ENCODE measurements around the gene MGAT1.
"Not testable (repeated sequence)": the region's sequence is repeated elsewhere in the genome, so short reads cannot be mapped to it uniquely, and the experiment has no call there.

Gene MGAT1

GRCh38 chr5:180784497-180785097, 18.0 kb downstream of the MGAT1 start:
- H4K20me1 ChIP-seq (ENCODE audit: insufficient read depth, low read length) = peaks cover 15% of the 10 kb centered on the region
- no peak overlapping the region for H3K27ac ChIP-seq (ENCODE audit: low read length)
- peaks cover 13% of the 10 kb centered on the region for H3K36me3 ChIP-seq (ENCODE audit: insufficient read depth, low read length)
- peak; percentile 64 for DNase-seq
- H3K27me3 ChIP-seq (ENCODE audit: insufficient read depth, low read length, poor library complexity) = no peaks in the 10 kb centered on the region
- peak; percentile 72 for ATAC-seq (ENCODE audit: insufficient read depth, low read depth)
- no peak overlapping the region for H3K4me3 ChIP-seq (ENCODE audit: low read depth in 1 of 2, low read length in 2 of 2)
- no peak overlapping the region for H2AFZ ChIP-seq (ENCODE audit: low read depth, low read length)
- no peaks in the 10 kb centered on the region for H3K79me2 ChIP-seq (ENCODE audit: insufficient read depth, low read length)
- H3K9me3 ChIP-seq (ENCODE audit: insufficient read depth, low read length, severe bottlenecking) = no peaks in the 10 kb centered on the region
- H3K9ac ChIP-seq (ENCODE audit: low read depth, low read length) = no peak overlapping the region
- no peak overlapping the region for H3K4me2 ChIP-seq (ENCODE audit: insufficient read depth, low read length)
- TF ChIP-seq CTCF (IDR thresholded peaks at IDR 0.05; ENCODE audit: borderline replicate concordance, extremely low read depth, low read length, poor library complexity, severe bottlenecking) (peak; percentile 70), EZH2 (IDR thresholded peaks at IDR 0.05; ENCODE audit: borderline replicate concordance, low read depth, low read length, severe bottlenecking) (no peak)
- no peaks in the 10 kb centered on the region for H3K4me1 ChIP-seq (ENCODE audit: insufficient read depth, low read length)

- no peaks in the 10 kb centered on the region for H3K9me3 ChIP-seq (ENCODE audit: insufficient read depth, low read length, severe bottlenecking)
- H3K79me2 ChIP-seq (ENCODE audit: insufficient read depth, low read length) = no peaks in the 10 kb centered on the region
- ATAC-seq (ENCODE audit: insufficient read depth, low read depth) (no peak), DNase-seq (no peak)
- TF ChIP-seq EZH2 (IDR thresholded peaks at IDR 0.05; ENCODE audit: borderline replicate concordance, low read depth, low read length, severe bottlenecking) (no peak), CTCF (IDR thresholded peaks at IDR 0.05; ENCODE audit: borderline replicate concordance, extremely low read depth, low read length, poor library complexity, severe bottlenecking) (no peak)
- H3K27ac ChIP-seq (ENCODE audit: low read length) = no peak overlapping the region
- no peak overlapping the region for H2AFZ ChIP-seq (ENCODE audit: low read depth, low read length)
- no peaks in the 10 kb centered on the region for H3K4me1 ChIP-seq (ENCODE audit: insufficient read depth, low read length)
- no peak overlapping the region for H3K4me2 ChIP-seq (ENCODE audit: insufficient read depth, low read length)
- no peaks in the 10 kb centered on the region for H3K27me3 ChIP-seq (ENCODE audit: insufficient read depth, low read length, poor library complexity)
- H4K20me1 ChIP-seq (ENCODE audit: insufficient read depth, low read length) = peaks cover 15% of the 10 kb centered on the region
- peaks cover 3% of the 10 kb centered on the region; the same call in 1 of the 2 replicates for H3K36me3 ChIP-seq (ENCODE audit: insufficient read depth, low read length)
- H3K9ac ChIP-seq (ENCODE audit: low read depth, low read length) = no peak overlapping the region
- H3K4me3 ChIP-seq (ENCODE audit: low read depth in 1 of 2, low read length in 2 of 2) = no peak overlapping the region
Measured at GRCh38 chr5:180783340-180784052, 19.1 kb downstream of the MGAT1 start.

GRCh38 chr5:180782748-180783147, 19.9 kb downstream of the MGAT1 start:
- no peak overlapping the region for H3K4me2 ChIP-seq (ENCODE audit: insufficient read depth, low read length)
- DNase-seq (no peak), ATAC-seq (ENCODE audit: insufficient read depth, low read depth) (no peak)
- no peaks in the 10 kb centered on the region for H3K9me3 ChIP-seq (ENCODE audit: insufficient read depth, low read length, severe bottlenecking)
- no peak overlapping the region for H3K27ac ChIP-seq (ENCODE audit: low read length)
- TF ChIP-seq CTCF (IDR thresholded peaks at IDR 0.05; ENCODE audit: borderline replicate concordance, extremely low read depth, low read length, poor library complexity, severe bottlenecking) = no peak
- no peak for TF ChIP-seq EZH2 (IDR thresholded peaks at IDR 0.05; ENCODE audit: borderline replicate concordance, low read depth, low read length, severe bottlenecking)
- no peaks in the 10 kb centered on the region for H3K27me3 ChIP-seq (ENCODE audit: insufficient read depth, low read length, poor library complexity)
- H2AFZ ChIP-seq (ENCODE audit: low read depth, low read length) = no peak overlapping the region
- no peak overlapping the region for H3K9ac ChIP-seq (ENCODE audit: low read depth, low read length)
- H3K79me2 ChIP-seq (ENCODE audit: insufficient read depth, low read length) = no peaks in the 10 kb centered on the region
- H4K20me1 ChIP-seq (ENCODE audit: insufficient read depth, low read length) = peaks cover 8% of the 10 kb centered on the region; the same call in 1 of the 2 replicates
- no peak overlapping the region for H3K4me3 ChIP-seq (ENCODE audit: low read depth in 1 of 2, low read length in 2 of 2)
- no peaks in the 10 kb centered on the region for H3K36me3 ChIP-seq (ENCODE audit: insufficient read depth, low read length)
- no peaks in the 10 kb centered on the region for H3K4me1 ChIP-seq (ENCODE audit: insufficient read depth, low read length)

GRCh38 chr5:180781900-180782326, 20.7 kb downstream of the MGAT1 start:
- H3K9ac ChIP-seq (ENCODE audit: low read depth, low read length); H3K9me3 ChIP-seq (ENCODE audit: insufficient read depth, low read length, severe bottlenecking); H3K36me3 ChIP-seq (ENCODE audit: insufficient read depth, low read length); H3K79me2 ChIP-seq (ENCODE audit: insufficient read depth, low read length); H2AFZ ChIP-seq (ENCODE audit: low read depth, low read length); H3K4me3 ChIP-seq (ENCODE audit: low read depth in 1 of 2, low read length in 2 of 2); H3K27ac ChIP-seq (ENCODE audit: low read length); H3K4me2 ChIP-seq (ENCODE audit: insufficient read depth, low read length); ATAC-seq (ENCODE audit: insufficient read depth, low read depth); H3K27me3 ChIP-seq (ENCODE audit: insufficient read depth, low read length, poor library complexity); H4K20me1 ChIP-seq (ENCODE audit: insufficient read depth, low read length); DNase-seq; H3K4me1 ChIP-seq (ENCODE audit: insufficient read depth, low read length): not testable (repeated sequence)
